Measurements from ENCODE around the gene KIF21B.
"Not testable (repeated sequence)": the region's sequence is repeated elsewhere in the genome, so short reads cannot be mapped to it uniquely, and the experiment has no call there.

KIF21B gene

DNA sequence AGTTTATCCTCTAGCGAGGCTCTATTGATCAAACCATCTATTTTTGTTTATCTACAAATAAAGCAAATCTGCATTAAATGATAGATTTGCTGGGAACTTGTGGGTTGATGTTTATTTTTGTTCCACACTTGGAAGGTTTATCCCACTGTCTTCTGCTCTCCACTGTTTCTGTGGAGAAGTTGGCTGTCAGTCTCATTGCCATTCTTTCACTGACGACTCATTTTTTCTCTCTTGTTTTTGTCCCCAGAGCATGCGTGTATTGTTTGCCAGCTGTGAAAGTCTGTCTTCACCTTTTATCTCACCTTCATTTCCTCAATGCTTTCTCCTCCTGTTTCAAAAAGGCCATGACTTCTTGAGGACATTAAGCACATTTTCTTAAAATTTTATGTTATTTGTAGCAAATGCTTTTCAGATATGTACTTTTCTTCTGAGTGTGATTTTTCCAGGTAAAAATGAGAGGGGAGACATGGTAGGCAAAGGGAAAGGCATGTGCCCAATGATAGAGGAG, 76.4 kb downstream of the KIF21B start:
- no peak for DNase-seq (ENCODE audit: low read depth in 1 of 2, low spot score in 1 of 2)

DNA sequence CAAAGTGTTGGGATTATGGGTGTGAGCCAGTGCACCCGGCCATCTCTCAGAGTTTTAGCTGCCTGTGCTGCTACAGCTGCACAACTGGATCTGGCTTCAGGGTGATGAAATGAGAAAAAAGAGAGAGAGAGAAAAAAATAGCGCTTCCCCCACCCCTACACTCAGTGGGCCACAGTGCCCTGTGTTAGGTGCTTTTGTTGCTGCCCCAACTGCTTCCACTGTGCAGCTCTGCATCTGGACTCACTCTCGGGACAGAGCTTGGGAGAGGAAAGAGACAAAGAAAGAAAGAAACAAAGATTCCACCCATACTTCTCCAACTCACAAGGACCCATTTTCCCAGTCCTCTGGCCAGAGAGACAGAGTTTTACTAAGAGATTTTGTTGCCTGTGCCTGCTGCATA, 78.4 kb downstream of the KIF21B start:
- no peak for DNase-seq (ENCODE audit: low read depth in 1 of 2, low spot score in 1 of 2)

DNA sequence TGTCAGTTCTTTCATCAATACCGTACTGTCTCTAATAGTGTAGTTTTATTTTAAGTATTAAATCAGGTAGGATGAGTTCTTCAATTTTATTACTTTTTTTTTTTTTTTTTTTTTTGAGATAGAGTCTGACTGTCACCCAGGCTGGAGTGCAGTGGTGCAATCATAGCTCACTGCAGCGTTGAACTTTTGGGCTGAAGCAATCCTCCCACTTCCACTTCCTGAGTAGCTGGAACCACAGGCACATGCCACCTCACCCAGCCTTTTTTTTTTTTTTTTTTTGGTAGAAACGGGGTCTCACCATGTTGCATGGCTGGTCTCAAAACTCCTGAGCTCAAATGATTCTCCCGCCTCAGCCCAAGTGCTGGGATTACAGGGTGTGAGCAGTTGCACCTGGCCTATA, 84.6 kb downstream of the KIF21B start:
- DNase-seq (ENCODE audit: low read depth in 1 of 2, low spot score in 1 of 2), result no peak

DNA sequence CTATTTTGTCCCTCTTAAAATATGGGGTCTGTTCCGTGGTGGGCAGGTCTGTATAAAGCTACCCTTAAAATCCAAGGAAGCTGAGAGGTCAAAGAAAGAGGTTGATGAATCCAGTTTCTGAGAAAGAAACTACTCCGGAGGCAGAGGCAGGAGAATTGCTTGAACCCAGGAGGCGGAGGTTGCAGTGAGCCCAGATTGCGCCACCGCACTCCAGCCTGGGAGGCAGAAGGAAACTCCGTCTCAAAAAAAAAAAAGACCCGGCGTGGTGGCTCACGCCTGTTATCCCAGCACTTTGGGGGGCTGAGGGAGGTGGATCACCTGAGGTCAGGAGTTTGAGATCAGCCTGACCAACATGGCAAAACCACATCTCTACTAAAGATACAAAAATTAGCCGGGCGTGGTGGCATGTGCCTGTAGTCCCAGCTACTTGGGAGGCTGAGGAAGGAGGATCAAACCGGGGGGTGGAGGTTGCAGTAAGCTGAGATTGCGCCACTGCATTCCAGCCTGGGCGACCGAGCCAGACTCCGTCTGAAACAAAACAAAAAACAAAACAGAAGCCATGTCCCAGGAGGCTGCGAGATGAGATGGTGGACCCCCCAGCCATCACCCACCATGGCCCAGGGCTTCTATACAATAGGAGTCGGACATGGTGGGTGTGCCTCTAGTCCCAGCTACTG, 88.1 kb downstream of the KIF21B start:
- DNase-seq (ENCODE audit: low read depth in 1 of 2, low spot score in 1 of 2), result not testable (repeated sequence)

DNA sequence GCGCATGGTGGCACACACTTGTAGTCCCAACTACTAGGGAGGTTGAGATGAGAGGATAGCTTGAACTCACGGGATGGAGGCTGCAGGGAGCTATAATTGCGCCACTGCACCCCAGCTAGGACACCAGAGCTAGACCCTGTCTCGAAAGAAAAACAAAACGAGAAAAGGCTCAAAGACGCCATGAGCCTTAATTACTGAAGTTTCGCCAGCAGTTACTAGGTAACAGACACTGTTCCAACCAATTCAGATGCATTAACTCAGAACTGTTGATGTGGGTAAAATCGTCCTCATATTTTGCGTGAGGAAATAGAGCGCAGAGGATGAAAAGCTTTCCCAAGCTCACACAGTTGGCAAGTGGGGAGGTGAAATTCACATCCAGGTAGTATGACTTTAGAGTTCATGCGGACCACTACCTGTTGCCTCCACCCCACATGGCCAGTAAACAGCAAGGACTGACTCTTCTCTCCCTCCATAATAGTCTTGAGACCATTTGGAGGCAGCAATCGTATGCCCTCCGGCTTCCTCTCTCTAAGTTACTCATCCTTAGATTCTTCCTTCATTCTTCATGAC, 88.8 kb downstream of the KIF21B start:
- DNase-seq (ENCODE audit: low read depth in 1 of 2, low spot score in 1 of 2), result no peak

DNA sequence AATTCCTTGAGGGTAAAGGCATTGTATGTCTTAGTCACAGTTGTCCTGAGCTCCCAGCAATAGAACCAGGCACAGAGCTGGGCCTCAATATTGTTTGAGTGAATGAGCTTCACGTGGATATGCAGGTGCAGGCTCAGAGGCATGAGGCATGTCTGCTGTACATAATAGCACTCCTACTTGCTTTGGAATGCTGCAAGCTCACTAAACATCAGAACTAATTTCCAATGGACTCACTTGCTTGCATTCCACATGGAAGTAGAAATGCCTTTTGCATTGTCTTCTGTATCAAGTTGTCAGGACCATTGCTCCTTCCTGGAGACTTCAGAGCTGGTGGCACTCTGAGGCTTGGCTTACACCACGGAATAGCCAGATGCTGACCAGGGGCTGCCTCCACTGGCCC, 91.7 kb downstream of the KIF21B start:
- DNase-seq (ENCODE audit: low read depth in 1 of 2, low spot score in 1 of 2), result no peak

DNA sequence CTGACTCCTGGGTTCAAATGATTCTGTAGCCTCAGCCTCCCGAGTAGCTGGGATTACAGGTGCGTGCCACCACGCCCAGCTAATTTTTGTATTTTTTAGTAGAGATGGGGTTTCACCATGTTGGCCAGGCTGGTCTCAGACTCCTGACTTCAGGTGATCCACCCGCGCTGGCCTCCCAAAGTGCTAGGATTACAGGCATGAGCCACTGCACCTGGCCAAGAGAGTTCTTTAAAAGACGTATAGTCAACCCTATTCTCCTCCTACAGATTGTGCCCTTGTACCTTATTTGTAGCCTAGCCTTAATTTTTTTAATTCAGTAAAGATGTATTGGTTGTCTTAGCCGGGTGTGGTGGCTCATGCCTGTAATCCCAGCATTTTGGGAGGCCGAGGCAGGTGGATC, 93.2 kb downstream of the KIF21B start:
- not testable (repeated sequence) for DNase-seq (ENCODE audit: low read depth in 1 of 2, low spot score in 1 of 2)

DNA sequence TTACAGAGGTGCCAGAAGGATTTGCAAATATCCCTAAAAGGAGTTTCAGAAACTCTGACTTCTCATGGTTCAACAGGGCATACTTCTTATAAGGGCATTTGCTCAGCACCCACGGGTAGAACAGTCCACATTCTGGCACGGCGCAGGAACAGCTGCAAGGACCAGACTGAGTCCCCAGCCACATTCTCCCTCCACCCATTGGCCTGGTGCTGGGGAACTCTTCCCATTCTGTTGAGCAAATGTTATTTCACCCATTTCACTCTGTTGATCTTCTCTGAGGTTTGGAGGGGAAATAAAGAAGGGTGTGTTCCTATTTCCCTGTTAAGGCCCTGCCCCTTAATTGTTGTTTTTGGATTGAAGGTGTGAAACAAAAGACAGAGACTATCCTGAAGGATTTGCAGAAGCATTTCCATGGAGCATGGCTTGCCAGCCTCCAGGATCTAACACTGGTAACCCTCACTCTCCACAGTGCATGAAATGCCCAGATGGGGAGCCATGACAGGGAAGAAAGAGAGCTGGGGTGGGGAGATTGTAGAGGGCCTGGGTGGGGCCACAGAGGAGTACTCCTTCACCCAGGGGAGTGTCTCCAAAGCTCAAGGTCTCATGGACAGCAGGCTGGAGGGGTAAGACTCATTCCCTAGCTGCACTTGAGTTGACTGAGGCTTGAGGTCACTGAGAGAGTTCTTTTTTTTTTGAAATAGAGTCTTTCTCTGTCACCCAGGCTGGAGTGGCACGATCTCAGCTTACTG, 93.8 kb downstream of the KIF21B start:
- no peak for DNase-seq (ENCODE audit: low read depth in 1 of 2, low spot score in 1 of 2)

DNA sequence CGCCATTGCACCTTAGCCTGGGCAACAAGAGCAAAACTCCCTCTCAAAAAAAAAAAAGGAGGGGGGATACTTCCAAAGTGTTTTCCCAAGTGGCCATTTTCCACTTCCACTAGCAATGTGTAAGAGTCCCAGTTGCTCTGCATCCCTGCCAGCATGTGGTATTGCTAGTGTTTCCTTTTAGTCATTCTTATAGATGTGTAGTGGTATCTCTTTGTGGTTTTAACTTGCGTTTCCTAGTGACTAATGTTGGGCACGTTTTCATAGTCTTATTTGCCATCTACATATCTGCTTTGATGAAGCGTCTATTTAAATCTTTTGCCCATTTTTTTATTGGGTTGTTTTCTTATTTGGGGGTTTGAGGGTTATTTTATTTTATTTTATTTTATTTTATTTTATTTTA, 97.7 kb downstream of the KIF21B start:
- no peak for DNase-seq (ENCODE audit: low read depth in 1 of 2, low spot score in 1 of 2)

DNA sequence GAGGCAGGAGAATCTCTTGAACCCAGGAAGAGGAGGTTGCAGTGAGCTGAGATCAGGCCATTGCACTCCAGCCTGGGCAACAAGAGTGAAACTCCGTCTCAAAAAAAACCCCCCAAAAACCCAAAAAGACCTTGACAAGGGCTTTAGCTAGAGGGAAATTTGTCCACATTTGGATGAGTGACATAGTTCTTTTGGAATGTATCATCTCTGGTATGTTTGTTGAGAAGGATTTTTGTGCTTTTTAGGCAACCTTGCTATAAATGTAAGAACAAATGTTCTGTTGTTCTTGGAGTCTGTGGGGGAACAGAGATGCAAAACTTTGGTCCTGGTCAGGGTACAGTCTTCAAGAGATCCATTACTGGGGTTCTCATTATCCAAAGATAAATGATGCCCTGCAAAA, 99.9 kb downstream of the KIF21B start:
- DNase-seq (ENCODE audit: low read depth in 1 of 2, low spot score in 1 of 2), result no peak

DNA sequence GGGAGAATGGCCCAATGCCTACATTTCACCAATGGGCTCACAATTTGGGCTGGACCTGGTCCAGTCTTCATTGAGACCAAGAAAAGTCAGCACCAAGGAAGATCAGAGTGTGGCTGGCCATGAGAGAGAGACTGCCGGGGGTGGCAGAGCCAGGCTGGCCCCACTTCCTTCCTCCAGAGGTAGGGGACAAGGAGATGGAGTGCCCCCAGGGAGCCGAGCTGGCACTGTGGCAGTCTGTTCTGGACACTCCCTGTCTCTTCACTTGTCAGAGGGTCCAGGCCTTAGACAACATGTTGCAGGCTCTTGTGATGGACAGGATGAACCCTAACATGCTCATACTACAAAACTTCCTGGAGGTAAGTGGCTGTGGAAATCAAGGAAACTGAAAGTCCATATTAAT, 101.1 kb downstream of the KIF21B start:
- DNase-seq (ENCODE audit: low read depth in 1 of 2, low spot score in 1 of 2), result no peak

DNA sequence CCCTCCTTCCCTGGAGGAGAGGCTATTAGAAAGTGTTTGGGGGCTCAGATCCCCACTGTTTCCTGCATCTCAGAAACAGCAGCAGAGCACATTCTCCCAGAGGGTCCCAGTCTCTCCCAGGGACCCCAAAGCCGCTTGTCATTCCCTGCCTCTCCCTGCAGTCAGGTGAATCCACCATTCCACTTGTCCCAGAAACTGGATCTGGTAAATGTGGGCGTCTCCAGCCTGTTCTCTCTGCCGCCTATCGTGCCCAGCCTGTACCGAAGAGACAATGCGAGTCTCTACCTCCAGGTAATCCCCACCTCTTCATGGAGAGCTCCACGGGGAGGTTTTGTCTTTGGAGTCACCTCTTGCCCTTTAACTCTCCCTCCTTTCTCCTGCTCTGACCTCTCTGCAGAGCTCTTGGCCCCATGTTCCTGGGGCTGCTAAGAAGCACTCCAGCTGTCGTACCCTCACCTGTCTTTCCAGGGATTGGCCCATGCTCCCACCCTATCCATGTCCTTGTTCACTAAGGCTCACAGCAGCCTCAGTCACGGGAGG, 101.9 kb downstream of the KIF21B start:
- no peak for DNase-seq (ENCODE audit: low read depth in 1 of 2, low spot score in 1 of 2)

All from stimulated activated CD4-positive, alpha-beta T cell treated with anti-CD3 and anti-CD28 coated beads, Interleukin-15, amount 100 ng/mL, for 1 hour (primary cell).